ENCODE results near the gene TANC2.
A peak's percentile ranks its signal among the peaks of the same experiment; 100 is the strongest.
"Not testable (repeated sequence)": the region's sequence is repeated elsewhere in the genome, so short reads cannot be mapped to it uniquely, and the experiment has no call there.

TANC2 gene

DNA sequence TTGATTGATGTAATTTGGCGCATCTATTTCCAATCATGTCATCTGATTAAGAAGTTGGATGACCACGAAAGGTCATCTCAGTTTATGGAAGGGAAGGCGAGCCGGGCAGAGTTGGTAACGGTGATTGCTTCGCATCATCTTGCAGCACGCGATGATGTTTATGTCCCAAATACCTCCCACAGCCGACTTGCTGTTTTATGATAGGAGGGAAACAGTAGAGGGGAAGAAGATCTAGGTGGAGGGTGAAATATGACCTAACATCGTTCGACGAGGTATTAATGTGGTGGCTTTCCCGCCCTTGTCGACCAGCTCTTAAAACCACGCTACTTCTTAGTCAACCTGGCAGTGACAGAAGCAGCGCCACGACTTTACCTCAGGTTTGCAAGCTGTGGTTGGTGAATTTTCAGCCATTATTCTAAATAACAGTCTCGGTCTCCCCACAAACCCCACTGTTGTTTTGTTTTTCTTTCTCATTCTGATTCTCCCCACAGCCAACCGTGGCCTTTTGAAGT, 805 bp upstream of the TANC2 start:
- no peak for DNase-seq

DNA sequence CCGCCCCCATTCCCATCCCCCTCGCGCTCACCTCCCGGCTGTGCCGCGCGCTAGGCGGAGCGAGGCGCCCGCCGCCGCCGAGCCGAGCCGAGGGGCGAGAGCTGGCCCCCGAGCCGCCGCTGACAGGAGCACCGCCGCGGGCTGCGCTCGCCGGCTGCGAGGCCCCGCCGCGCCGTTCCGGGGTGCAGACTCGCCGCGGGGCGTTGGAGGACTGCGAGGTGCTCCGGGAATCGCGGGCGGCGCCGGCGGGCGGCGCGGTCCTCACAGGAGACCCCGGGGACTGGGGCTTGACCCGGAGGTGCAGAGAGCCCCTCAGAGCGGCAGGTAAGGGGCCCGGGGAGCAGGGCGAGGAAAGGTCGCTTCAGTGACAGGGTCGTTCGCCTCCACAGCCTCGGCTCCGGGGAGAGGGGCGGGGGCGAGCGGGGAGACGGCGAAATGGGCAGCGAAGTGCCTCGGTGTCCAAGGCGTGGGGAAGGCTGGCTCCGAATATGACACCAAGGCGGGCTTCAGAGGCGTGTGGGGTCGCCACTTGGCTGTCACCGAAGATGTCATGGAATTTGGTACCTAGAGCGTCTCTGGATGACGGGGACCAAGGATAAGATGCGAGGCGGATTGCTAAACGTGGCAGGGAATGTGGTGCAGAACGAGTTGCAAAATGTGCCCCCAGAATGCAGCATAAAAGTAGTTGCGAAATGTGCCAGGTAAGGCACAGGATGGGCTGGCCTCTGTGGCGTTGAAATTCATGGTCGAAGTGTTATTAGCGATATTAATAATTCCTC, 580 bp downstream of the TANC2 start:
- DNase-seq = no peak

DNA sequence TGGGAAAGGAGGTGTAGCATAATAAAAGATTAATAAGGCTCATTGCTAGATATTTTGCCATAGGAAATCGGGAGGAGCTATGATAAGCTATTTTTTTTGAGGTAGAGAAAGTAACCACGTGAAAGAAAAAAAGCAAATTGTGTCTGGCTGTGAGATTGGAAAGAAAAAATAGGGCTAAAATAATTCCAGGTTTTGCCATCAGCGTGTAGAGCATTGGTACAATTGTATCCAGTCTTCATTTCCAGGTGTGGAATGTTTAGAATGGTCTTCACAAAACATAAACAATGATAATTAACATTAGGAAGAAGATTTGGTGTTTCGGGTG, 1.1 kb downstream of the TANC2 start:
- DNase-seq = no peak

DNA sequence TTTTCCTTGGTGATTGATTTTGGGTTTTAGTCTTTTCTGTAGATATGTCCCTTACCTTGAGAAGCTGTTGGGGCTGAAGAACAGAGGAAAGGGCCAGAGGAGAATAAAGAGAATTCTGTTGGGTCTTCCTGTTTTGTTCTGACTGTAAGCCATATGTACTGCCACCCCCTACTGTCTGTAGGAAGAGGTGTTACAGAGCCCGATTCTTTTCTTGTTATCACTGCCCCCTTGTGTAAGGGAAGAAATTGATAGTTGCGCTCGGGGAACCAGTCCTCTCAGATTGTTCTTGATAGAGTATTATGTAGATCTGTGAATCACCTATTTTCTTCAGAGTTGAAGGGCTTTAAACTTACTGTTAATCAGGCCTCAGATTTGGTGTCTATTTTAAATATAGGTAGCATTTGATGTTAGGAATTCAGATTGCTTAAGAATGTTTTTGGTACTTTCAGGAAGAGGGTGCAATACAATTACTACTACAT, 2.4 kb downstream of the TANC2 start:
- peak; percentile 88 for DNase-seq

- no peak for DNase-seq
Observed at GRCh38 chr17:62970610-62971009, 4.6 kb downstream of the TANC2 start.

- no peak for DNase-seq
Observed at GRCh38 chr17:62971853-62972252, 5.8 kb downstream of the TANC2 start.

- no peak for DNase-seq
Observed at GRCh38 chr17:62974788-62975187, 8.8 kb downstream of the TANC2 start.

DNA sequence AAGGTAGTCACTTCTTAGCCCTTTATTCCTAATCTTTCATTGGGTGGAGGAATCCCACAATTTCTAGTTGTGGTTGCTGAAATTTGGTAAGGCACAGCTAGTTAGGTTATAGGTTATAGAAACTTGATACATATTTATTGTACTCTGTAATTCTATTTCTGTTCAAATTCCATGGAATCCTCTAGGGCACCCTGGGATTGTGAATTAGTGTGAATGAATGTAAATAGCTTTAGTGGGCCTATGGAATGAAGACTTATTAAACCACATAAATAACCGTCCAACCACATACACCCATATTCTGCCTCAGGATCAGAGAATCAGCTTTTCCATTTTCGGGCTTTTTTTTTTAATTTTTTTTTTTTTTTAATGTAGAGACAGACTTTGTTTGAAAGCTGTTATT, 9.2 kb downstream of the TANC2 start:
- DNase-seq = no peak

GRCh38 chr17:62976643-62977231, 10.7 kb downstream of the TANC2 start:
- not testable (repeated sequence) for DNase-seq

DNA sequence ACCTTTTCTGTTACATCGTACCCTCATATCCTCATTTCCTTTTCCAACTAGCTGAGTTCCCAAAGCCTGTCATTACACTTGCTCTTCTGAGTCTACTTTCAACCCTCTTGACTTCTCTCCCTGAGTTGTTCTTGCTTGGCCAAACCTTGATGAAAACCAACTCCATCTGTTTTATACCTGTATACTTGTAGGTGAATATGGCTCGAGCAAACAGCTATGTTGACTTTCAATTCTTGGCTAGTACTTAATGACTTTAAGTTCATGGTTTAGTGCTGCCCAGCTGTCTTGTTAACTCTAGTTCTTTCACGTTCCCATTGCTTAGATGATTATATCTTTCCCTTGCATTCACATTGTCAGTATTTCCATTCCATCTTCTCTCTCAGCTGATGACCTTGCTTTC, 14.8 kb downstream of the TANC2 start:
- DNase-seq = no peak

GRCh38 chr17:62981933-62982332, 15.9 kb downstream of the TANC2 start:
- no peak for DNase-seq

DNA sequence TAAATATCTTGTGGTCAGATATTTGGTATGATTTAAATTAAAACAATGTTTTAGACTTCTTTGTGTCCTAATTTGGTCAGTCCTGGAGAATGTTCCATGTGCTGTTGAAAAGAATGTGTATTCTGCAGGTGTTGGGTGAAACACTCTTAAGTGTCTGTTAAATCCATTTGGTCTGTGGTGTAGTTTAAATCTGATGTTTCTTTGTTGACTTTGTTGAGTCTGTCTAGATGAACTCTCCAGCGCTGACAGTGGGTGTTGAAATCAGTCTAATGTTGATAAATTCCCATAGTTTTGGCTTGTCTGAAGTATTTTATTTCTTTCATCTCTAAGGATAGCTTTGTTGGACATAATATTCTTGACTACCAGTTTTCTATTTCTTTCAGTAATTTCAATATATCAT, 18.8 kb downstream of the TANC2 start:
- DNase-seq = no peak

DNA sequence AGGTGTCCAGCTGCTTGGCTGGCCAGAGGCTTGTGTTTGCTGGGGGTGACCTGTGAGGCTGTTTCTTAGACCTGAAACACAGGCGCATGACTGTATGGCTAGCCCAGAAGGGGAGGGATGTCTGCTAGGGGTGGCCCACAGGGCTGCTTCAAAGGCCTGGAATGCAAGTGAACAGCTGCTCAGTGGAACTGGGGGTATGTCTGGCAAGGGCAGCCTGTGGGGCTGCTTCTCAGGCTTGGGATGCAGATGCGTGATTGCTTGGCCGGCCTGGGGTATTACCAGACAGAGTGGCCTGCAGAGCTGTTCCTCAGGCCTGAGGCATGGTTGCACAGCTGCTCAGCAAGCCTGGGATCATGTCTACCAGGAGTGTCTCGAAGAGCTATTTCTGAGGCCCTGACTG, 20.5 kb downstream of the TANC2 start:
- DNase-seq = no peak

DNA sequence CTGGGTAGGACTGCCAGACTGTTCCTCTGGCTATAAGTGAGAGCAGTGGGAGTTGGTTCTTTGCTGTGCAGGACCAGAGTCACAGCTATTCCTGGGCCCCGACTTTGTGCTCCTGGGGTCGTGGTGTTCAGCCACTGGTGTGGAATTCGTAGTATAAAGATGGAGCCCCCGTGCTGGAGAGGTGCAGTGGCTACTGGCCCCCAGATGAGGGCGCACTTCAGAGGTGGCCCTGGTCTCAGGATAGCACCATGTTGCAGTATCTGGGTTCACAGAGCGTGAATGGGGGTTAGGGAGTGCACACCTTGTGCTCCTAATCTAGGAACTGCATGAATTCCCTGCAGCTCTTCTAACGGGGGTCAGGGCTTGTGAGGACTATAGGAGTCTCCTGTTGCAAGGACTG, 21.1 kb downstream of the TANC2 start:
- no peak for DNase-seq

GRCh38 chr17:62989501-62989900, 23.5 kb downstream of the TANC2 start:
- no peak for DNase-seq

DNA sequence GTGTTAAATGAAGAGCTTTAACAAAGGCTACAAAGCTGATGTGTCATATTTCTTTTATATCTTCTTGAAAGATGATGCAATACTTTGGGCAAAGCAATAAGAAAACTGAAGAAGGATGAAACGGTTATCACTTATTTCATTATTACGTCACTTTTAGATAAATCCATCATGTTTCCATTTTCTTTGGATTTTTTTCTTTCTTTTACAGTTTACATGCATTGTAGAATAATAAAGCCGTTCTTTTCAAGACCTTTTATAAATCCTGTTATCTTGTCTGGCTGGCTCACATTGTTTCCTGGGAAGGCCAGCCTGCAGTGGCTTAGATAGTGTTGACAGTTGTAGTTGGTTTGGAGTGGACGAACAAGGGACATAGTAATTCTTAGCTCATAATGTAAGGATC, 28.9 kb downstream of the TANC2 start:
- no peak for DNase-seq

DNA sequence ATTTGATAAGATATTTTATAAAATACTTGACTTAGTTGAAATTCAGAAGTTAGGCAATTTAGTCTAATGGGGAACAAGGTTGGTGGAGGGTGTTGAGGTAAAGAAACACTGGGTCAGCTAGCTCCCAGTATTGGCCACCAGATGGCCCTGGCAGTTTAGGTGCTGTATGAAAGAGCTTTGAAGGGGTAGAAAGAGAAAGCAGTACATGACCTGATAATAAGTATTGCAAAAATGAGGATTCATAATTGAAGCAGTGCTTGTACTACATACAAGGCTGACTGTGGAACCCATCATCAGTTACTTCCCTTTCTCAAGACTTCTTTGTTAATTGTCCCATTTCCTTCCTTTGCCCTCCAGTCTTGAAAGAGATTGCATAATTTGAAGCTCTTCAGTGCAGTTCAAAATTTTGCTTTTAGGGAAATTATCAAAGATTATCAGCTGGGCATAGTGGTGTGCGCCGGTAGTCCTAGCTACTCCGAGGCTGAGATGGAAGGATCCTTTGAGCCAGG, 29.4 kb downstream of the TANC2 start:
- DNase-seq = no peak

DNA sequence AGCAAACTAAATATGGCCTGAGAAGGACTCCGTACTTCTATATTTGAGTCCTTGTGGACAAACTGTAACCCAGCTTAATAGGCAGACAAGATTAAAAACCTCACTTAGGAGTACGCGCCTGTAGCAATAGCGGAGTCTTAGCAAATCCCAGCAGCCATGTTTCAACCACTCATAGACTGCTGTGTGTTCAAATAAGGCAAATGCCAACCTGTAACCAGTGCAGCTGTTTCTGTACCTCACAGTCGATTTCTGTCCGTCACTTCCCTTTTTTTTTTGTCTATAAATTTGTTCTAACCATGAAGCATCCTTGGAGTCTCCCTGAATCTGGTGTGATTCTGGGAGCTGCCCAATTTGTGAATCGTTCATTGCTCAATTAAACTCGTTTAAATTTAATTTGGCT, 30.2 kb downstream of the TANC2 start:
- no peak for DNase-seq

DNA sequence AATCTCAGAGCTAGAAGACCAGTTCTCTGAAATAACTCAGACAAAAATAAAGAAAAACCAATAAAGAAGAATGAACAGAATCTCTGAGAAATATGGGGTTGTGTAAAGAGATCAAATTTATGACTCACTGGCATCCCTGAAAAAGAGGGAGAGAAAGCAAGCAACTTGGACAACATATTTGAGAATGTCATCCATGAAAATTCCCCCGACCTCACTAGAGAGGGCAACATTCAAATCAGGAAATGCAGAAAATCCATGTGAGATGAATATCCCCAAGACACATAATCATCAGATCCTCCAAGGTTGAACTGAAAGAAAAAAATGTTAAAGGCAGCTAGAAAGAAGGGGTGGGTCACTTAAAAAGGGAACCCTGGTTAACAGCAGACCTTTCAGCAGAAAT, 32.1 kb downstream of the TANC2 start:
- no peak for DNase-seq

- DNase-seq = no peak
Observed at GRCh38 chr17:62998665-62999393, 32.8 kb downstream of the TANC2 start.

DNA sequence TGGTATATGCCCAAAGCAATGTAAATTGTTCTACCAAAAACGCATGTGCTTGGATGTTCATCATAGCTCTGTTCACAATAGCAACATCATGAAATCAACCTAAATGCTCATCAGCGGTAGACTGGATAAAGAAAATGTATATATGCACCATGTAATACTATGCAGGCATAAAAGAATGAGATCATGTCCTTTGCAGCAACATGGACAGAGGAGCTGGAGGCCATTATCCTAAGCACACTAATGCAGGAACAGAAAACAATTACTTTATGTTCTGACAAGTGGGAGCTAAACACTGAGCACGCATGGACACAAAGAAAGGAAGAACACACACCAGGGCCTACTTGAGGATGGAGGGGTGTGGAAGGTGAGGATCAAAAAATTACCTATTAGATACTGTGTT, 33.7 kb downstream of the TANC2 start:
- DNase-seq = no peak

DNA sequence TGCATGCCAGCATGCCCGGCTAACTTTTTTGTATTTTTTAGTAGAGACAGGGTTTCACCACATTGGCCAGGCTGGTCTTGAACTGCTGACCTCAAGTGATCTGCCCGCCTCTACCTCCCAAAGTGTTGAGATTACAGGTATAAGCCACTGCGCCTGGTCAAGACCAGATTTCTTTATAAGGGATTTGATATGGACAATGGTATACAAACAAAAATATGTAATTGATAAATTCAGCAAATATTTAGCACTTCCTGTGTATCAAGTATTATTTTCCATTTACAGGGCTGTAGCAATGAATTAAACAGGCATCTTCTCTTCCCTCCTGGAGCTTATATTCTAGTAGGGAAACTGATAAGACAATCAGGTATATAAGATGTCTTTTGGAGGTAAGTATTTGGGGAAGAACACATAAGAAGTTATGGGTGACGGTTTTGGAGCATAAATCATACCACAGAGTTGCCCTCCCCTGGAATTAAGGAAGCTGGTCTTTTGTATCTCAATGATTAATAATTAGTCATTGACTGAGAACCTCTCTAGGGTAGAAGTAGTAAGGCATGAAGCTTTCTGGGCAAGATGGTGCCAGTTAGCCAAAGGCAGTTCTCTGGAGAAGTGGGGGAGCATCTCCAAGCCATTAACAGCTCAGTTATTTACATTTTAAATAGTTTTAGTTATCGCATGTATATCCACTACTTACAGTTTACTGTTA, 35.8 kb downstream of the TANC2 start:
- no peak for DNase-seq

DNA sequence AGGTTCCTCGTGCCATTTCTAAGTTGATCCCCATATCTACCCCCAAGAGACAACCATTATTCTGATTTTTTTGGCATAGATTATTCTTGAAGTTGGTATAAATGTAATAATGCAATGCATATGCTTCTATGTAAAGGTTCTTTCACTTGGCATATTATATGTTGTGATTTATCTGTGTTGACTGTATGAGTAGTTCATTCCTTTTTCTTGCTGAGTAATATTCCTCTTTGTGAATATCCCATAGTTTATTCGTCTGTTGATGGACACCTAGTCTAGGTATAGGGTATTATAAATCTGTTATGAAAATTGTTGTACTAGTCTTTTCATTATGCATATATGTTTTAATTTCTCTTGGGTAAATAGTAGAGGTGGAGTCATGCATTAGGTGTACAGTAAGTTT, 36.6 kb downstream of the TANC2 start:
- no peak for DNase-seq

Measured in DMS 273 treated with DMSO at 0.1 percent for 48 hours (cell line).